NT2/D1 (cell line): Measurements from ENCODE around the gene FSIP1.

ENCODE experiments used
- DNase-seq: peaks from one replicate; pipeline ENCODE4 v3.0.0-alpha.2; 2011; ENCODE audit warnings: low read depth, low spot score
- H3K27me3 ChIP-seq: 2 replicates; pipeline ENCODE4 v1.6.0; 2011; ENCODE audit warnings: mild to moderate bottlenecking; ENCODE audit not compliant: insufficient read length, insufficient read depth
- H3K36me3 ChIP-seq: 2 replicates; pipeline ENCODE4 v1.6.1; 2011; ENCODE audit warnings: mild to moderate bottlenecking, low read length, mixed read lengths; ENCODE audit not compliant: insufficient read depth, insufficient read length
- H3K4me1 ChIP-seq: 2 replicates; pipeline ENCODE4 v1.5.1; 2011; ENCODE audit not compliant: insufficient read depth, insufficient read length
- H3K4me3 ChIP-seq: 2 replicates; pipeline ENCODE4 v1.5.1; 2011; ENCODE audit warnings: low read depth; ENCODE audit not compliant: insufficient read length
- H3K9ac ChIP-seq: 2 replicates; pipeline ENCODE4 v1.6.0; 2011; ENCODE audit warnings: low read depth; ENCODE audit not compliant: insufficient read length
- H3K9me3 ChIP-seq: 2 replicates; pipeline ENCODE4 v1.5.1; 2011; ENCODE audit warnings: mild to moderate bottlenecking, low read length; ENCODE audit not compliant: insufficient read depth
- SUZ12 ChIP-seq: IDR thresholded peaks from 2 replicates; pipeline ENCODE4 v1.6.1; 2011; ENCODE audit not compliant: insufficient read length, insufficient read depth; ENCODE audit errors: extremely low read depth
- YY1 ChIP-seq: IDR thresholded peaks from 2 replicates; pipeline ENCODE4 v1.6.1; 2011; ENCODE audit not compliant: insufficient read length, insufficient read depth
- ZNF274 ChIP-seq: IDR thresholded peaks from 2 replicates; pipeline ENCODE4 v1.6.1; 2011; ENCODE audit warnings: mild to moderate bottlenecking, low read depth, low read length

The FSIP1 gene

DNA sequence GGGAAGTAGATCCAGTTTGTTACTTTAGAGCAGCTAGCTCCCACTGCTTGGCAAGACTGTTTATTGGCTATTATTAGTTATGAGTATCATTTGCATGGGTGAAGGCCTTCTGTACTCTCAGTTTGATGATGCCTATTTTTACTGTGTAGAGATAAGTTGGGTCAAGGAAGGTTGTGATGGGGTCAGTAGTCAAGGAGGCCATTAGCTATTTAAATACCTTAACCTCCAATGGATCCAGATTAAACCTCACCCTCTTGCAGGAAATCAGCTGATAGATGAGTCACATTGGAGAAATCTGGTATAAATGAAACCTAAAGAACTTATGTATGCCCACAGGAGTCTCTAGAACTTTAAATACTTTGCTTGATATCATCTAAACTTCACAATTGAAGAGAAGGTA is 156.8 kb downstream of the FSIP1 start:
- no peak overlapping the region for H3K9ac ChIP-seq
- no peak for DNase-seq
- H3K9me3 ChIP-seq: no peaks in the 10 kb centered on the region; the same call in 1 of the 2 replicates
- H3K4me1 ChIP-seq: no peaks in the 10 kb centered on the region
- H3K4me3 ChIP-seq: no peak overlapping the region
- H3K27me3 ChIP-seq: no peaks in the 10 kb centered on the region
- no peaks in the 10 kb centered on the region for H3K36me3 ChIP-seq
- no peak for TF ChIP-seq ZNF274
- no peak for TF ChIP-seq SUZ12
- no peak for TF ChIP-seq YY1

DNA sequence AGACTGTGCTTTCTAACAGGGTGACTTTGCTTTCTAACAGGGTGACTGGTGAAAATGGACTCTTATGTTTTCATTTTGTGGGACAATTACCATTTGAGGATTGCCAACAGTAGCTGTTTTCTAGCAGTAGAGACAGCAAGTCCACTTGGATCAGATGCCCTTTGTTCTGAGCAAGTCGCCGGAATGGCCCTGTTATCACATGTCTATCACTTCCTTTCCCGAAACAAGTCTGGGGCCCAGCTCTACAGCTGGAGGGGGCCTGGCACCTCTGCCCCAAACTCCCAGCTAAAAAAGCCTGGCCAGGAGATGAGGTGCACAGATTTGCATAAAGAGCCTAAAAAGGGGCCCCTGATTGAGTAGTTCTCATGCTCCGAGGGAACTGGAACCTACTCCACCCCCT is 157.2 kb downstream of the FSIP1 start:
- Histone ChIP-seq H3K9me3 (no peaks in the 10 kb centered on the region; the same call in 1 of the 2 replicates), H3K9ac (no peak overlapping the region), H3K4me3 (no peak overlapping the region), H3K4me1 (no peaks in the 10 kb centered on the region), H3K27me3 (no peaks in the 10 kb centered on the region), H3K36me3 (no peaks in the 10 kb centered on the region)
- no peak for TF ChIP-seq ZNF274
- TF ChIP-seq SUZ12: no peak
- no peak for TF ChIP-seq YY1
- DNase-seq: no peak

DNA sequence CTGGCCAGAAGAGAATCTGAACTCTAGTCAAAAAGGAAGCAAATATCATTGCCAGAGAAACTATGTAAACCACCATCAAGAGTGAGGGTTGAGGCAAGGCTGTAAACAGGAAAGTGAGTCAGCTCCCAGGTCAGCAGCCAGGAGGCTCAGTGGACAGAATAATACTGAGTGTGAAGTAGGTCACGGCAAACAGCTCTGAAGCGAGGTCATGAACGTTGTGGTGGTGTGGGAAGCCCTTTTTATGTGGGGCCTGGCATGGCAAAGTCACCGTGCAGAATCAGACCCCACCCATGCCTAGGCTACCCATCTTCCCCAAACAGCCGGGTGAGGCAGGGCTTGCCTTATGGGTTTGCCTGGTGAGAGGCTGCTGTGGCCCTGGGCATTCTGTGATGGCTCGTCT is 157.8 kb downstream of the FSIP1 start:
- Histone ChIP-seq H3K9me3 (no peaks in the 10 kb centered on the region; the same call in 1 of the 2 replicates), H3K4me1 (no peaks in the 10 kb centered on the region), H3K4me3 (no peak overlapping the region), H3K36me3 (no peaks in the 10 kb centered on the region), H3K9ac (no peak overlapping the region), H3K27me3 (no peaks in the 10 kb centered on the region)
- no peak for DNase-seq
- no peak for TF ChIP-seq ZNF274
- TF ChIP-seq SUZ12: no peak
- no peak for TF ChIP-seq YY1

DNA sequence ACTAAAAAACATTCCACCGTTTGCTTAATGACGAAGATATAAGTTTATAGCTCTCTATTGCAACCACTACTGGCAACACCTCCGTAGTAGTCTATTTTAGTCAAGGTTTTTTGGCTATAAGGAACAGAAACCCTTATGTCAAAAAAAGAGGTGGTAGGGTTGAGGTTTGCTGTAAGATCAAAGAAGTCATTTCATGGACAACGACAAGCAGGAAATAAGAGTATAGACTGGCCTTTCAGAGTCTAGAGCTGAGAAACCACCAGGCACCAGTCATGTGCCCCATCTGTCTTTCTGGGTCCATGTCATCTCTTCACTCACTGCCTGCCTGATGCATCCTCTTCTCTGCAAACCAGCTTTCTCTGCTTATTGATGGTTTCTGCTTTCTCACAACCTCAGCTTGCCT is 159.1 kb downstream of the FSIP1 start:
- Histone ChIP-seq H3K36me3 (no peaks in the 10 kb centered on the region), H3K4me3 (no peak overlapping the region), H3K4me1 (no peaks in the 10 kb centered on the region), H3K9me3 (no peaks in the 10 kb centered on the region; the same call in 1 of the 2 replicates), H3K27me3 (no peaks in the 10 kb centered on the region), H3K9ac (no peak overlapping the region)
- no peak for DNase-seq
- no peak for TF ChIP-seq SUZ12
- no peak for TF ChIP-seq ZNF274

DNA sequence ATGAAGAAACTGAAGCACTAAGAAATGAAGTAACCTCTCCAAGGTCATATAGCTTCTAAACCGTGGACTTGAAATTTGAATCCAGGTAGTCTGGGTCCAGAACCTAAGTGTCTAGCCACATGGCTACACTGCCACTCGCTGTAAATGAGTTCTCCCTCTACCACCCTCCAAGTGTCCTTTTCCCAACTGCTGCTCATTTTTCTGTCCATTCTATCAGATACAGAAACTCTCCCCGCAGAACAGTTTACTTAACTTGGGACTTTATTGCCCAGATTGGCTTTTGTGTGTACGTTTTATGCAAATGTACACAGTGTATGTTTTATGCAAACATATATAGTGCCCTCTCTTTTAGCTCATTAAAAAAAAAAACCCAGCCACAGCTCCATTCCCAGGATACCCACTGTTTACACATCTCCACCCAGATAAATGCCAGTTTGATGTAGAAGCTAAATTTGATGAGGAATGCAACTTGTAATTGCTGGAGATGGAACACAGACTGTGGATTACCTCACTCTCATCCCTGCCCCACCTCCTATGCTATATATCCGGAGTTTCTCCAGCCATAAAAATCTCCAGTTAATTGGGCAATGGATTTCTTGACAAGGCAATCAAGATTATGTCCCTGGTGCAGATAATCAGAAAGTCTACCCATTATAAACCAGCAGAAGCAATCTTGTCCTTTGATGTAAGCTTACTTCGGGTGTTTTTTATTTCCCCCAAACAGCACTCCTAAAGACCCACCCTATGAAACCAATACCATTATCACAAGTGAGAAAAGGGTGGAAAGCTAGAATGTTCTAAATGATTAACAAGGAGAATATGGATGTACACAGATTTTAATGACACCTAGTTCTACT is 159.8 kb downstream of the FSIP1 start:
- DNase-seq: no peak
- H3K4me1 ChIP-seq: no peaks in the 10 kb centered on the region
- no peak overlapping the region for H3K9ac ChIP-seq
- H3K36me3 ChIP-seq: no peaks in the 10 kb centered on the region
- TF ChIP-seq SUZ12 (no peak), ZNF274 (no peak), YY1 (no peak)
- no peaks in the 10 kb centered on the region; the same call in 1 of the 2 replicates for H3K9me3 ChIP-seq
- H3K4me3 ChIP-seq: no peak overlapping the region
- H3K27me3 ChIP-seq: no peaks in the 10 kb centered on the region

DNA sequence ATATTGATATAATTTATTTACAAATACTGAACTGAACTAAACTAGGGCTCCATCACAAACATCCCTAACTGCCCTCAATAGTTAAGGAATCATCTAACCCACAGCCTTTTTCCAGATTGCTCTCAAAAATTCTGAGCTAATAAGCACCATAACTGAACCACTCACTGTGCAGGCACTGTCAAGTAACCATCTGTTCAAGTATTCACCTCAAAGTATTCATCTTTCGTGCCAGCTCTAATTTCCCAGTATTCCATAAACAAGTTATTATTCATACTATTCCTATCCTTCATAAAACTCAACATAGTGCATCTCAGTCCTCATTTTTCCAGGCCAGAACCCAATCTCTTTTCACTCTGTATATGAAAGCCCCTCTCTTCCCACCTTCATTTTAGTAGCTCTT is 160.7 kb downstream of the FSIP1 start:
- H3K9ac ChIP-seq: no peak overlapping the region
- DNase-seq: no peak

DNA sequence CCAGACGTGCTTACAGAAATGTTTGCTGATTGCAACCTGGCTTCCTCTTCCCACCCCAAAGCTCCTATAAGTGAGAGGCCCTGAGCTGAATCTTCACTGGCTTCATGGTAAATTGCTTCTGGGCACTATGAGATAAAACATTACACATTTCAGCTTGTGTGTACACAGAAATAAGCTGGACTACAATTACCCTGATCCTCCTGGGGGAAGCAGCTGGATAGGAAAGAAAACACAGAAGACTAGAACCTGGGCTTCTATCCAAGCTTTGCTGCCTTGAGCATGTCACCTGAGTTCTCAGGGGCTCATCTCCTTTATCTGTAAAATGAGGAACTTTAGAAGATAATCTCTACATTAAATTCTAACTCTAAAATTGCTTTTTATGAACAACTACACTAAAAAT is 161.4 kb downstream of the FSIP1 start:
- Histone ChIP-seq H3K27me3 (no peaks in the 10 kb centered on the region), H3K4me1 (no peaks in the 10 kb centered on the region), H3K4me3 (no peak overlapping the region), H3K36me3 (no peaks in the 10 kb centered on the region), H3K9me3 (no peaks in the 10 kb centered on the region; the same call in 1 of the 2 replicates), H3K9ac (no peak overlapping the region)
- TF ChIP-seq SUZ12 (no peak), YY1 (no peak), ZNF274 (no peak)
- DNase-seq: no peak

More for the DNA sequence above, 160.7 kb downstream of the FSIP1 start:
- H3K36me3 ChIP-seq: no peaks in the 10 kb centered on the region
- H3K9me3 ChIP-seq: no peaks in the 10 kb centered on the region; the same call in 1 of the 2 replicates
- no peaks in the 10 kb centered on the region for H3K4me1 ChIP-seq
- TF ChIP-seq YY1: no peak
- no peak for TF ChIP-seq SUZ12
- no peak for TF ChIP-seq ZNF274
- no peak overlapping the region for H3K4me3 ChIP-seq
- H3K27me3 ChIP-seq: no peaks in the 10 kb centered on the region
